ENCODE measurements around the gene PTPN9. TPM values are rescaled to one million over a fixed set of nuclear protein-coding genes. Genes with fewer than 3 reads are reported as not detected.

PTPN9 gene
- total and polyA plus RNA-seq, 2 of the 13 experiments (the other 11 are each of a cell fraction or from before 2014, with no cell fraction given) = 16.6 to 19.9 TPM

GRCh38 chr15:75625542-75626347, 46.6 kb upstream of the PTPN9 start, which contains the start of gene SNUPN (continued):
- no peak for TF ChIP-seq CTCF (CRISPR knock-in tag; IDR thresholded peaks at IDR 0.05)
- peak; percentile 87 for TF ChIP-seq THAP11 (CRISPR knock-in tag; IDR thresholded peaks at IDR 0.05)
- TF ChIP-seq ZNF616 (CRISPR knock-in tag; IDR thresholded peaks at IDR 0.05; ENCODE audit: low read depth) = no peak
- no peak for TF ChIP-seq EED (CRISPR knock-in tag; IDR thresholded peaks at IDR 0.05)
- peak; percentile 80 for TF ChIP-seq ZNF280D (CRISPR knock-in tag; IDR thresholded peaks at IDR 0.05)
- TF ChIP-seq ZNF792 (CRISPR knock-in tag; IDR thresholded peaks at IDR 0.05) = peak; percentile 79; the same call in 1 of the 2 replicates
- peak; percentile 74 for TF ChIP-seq MTERF4 (CRISPR knock-in tag; IDR thresholded peaks at IDR 0.05)
- peak; percentile 51; the same call in 1 of the 2 replicates for TF ChIP-seq GATA4 (IDR thresholded peaks at IDR 0.05; ENCODE audit: borderline replicate concordance, low read depth)
- no peak for TF ChIP-seq ZNF83 (CRISPR knock-in tag; IDR thresholded peaks at IDR 0.05; ENCODE audit: borderline replicate concordance)
- TF ChIP-seq STAT5B (CRISPR knock-in tag; IDR thresholded peaks at IDR 0.05) = no peak
- TF ChIP-seq, protein P1, sequence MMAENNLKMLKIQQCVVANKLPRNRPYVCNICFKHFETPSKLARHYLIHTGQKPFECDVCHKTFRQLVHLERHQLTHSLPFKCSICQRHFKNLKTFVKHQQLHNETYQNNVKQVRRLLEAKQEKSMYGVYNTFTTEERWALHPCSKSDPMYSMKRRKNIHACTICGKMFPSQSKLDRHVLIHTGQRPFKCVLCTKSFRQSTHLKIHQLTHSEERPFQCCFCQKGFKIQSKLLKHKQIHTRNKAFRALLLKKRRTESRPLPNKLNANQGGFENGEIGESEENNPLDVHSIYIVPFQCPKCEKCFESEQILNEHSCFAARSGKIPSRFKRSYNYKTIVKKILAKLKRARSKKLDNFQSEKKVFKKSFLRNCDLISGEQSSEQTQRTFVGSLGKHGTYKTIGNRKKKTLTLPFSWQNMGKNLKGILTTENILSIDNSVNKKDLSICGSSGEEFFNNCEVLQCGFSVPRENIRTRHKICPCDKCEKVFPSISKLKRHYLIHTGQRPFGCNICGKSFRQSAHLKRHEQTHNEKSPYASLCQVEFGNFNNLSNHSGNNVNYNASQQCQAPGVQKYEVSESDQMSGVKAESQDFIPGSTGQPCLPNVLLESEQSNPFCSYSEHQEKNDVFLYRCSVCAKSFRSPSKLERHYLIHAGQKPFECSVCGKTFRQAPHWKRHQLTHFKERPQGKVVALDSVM (CRISPR knock-in tag; IDR thresholded peaks at IDR 0.05) = no peak; the same call in none of the 2 replicates
- TF ChIP-seq HOXA7 (CRISPR knock-in tag; IDR thresholded peaks at IDR 0.05) = no peak
- no peak for TF ChIP-seq RARA (CRISPR knock-in tag; IDR thresholded peaks at IDR 0.05)
- no peak for TF ChIP-seq LCORL (IDR thresholded peaks at IDR 0.05)
- TF ChIP-seq LCORL (CRISPR knock-in tag; IDR thresholded peaks at IDR 0.05) = no peak; the same call in 1 of the 2 replicates
- TF ChIP-seq SP4 (CRISPR knock-in tag; IDR thresholded peaks at IDR 0.05) = peak; percentile 81
- no peak for TF ChIP-seq ARID2 (CRISPR knock-in tag; IDR thresholded peaks at IDR 0.05; ENCODE audit: borderline replicate concordance)
- peak; percentile 67 for TF ChIP-seq ZGPAT (CRISPR knock-in tag; IDR thresholded peaks at IDR 0.05)
- no peak for TF ChIP-seq TBP (CRISPR knock-in tag; IDR thresholded peaks at IDR 0.05)
- TF ChIP-seq MED13 (CRISPR knock-in tag; IDR thresholded peaks at IDR 0.05) = no peak
- peak; percentile 62; the same call in 1 of the 2 replicates for TF ChIP-seq ZNF790 (CRISPR knock-in tag; IDR thresholded peaks at IDR 0.05; ENCODE audit: borderline replicate concordance)

Data from HepG2 (cell line).